GM19372 (cell line): ENCODE data around the gene WNT11.
"Not testable (repeated sequence)": the region's sequence is repeated elsewhere in the genome, so short reads cannot be mapped to it uniquely, and the experiment has no call there.

Experiments used
- ATAC-seq: cut with Tn5 transposase; IDR thresholded peaks from one replicate; pipeline ENCODE4 v1.9.1; 2021; ENCODE audit warnings: mild to moderate bottlenecking, low read depth, moderate library complexity; ENCODE audit not compliant: unreplicated experiment

Gene WNT11

DNA sequence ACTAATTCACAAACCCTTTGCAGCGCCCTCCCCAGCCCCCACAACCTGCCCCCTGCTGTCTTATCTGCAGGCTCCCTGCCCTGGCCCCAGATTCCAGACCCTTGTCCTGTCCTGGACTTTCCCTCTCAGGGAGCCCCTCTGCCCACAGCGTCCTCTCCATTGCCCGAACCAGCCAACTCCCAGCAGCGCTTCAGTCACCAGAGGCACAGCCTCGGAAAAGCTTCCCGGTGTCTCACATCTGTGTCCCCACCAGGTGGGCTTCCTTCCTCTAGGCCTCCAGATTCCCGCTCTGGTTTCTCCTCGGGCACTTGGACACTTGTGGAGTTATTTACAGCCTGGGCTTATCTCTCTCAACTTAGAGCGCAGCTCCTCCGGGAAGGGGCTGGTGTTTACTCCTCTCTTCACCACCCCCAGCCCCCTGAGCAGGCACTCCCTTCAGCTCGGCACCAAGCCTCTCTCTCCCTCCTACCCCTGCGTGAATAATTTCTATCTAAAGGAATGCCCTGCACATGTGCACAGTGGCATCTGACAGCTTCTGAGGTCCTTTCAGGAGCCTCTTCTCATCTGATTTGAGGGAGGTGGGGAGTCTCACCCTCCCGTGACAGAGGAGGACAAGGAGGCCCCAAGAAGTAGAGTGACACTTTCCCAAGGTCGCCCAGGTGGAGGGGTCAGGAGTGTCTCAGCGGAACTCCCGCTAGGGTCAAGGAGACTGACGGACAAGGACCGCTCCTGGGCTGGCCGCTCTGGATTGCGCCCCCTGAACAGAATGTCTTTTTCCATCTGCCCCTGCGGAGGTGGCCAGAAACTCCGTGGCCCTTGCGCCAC is 838 bp downstream of the WNT11 start:
- ATAC-seq = no peak

DNA sequence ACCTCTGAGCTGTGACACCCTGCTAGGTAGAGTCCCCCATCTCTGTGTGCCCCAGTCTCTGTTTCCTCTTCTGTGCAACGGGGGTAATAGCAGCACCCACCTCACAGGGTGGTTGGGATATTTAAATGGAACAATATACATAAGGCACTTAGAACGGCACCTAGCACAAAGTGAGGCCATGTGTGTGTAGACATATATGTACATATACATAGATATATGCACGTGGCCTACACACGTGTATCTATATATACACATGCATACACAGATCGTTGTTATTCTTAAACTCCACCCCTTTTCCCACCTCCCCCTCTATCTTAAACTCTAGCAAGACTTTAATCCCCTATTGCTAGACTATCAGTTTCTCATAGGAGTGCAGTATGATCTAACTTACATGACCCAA is 2.4 kb downstream of the WNT11 start:
- ATAC-seq = no peak

DNA sequence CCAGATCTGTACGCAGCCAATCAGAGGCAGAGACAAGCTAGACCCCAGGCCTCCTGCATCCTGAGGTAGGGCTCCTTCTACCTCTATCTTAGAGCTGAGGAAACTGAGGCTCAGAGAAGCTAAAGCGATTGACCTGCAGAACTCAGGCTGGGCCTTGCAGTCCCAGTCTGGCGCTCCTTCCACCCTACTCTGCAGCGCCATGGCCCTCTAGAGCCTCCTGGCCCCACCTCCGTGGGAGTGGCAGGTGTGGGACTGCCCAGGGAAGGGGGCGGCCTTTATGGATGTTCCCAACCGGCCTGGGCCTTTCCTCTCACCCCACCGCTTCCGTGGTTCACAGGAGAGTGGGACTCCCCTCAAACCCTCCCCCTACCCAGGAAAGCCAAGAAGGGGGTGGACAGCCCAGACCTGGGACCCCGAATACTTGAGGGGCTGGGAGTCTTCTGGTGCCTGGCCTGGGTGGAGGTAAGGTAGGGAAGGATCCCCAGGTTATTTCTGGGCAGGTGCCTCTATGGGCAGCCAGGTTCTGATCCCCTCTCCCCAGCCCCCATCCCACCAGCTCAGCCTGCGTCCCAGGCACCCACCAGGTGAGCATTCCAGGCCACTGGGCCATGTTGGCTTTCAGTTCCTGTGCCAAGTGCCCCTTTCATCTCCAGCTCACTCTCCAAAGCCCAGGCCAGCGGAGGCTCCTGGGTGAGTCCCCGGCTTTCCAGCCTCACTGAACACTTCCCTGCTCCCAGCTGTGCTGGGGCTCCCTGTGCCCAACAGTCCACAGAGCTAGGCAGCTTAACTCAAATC is 3.0 kb downstream of the WNT11 start:
- no peak for ATAC-seq

GRCh38 chr11:76201672-76202412 is 4.5 kb downstream of the WNT11 start:
- no peak for ATAC-seq

DNA sequence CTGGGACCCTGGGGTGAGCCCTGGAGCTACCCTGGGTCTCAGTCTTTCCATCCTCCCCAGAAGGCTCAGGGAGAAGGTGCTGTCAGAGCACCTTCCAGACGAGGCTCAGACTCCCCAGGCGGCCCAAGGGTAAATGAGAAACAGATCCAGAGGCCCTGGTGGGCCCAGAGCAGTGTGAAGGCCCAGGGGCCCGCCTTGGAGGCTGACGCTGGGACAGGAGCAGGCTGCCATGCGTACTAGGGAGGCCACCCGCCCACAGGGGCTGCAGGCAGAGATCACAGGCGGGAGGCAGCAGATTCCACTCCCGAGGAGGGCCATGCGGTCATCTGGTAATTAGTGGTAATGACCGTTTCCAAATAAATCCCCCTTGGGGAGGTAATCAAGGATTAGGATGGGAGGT is 5.2 kb downstream of the WNT11 start:
- ATAC-seq = no peak

GRCh38 chr11:76200006-76200940 is 6.0 kb downstream of the WNT11 start:
- ATAC-seq = no peak

GRCh38 chr11:76198691-76199090 is 7.6 kb downstream of the WNT11 start:
- not testable (repeated sequence) for ATAC-seq

DNA sequence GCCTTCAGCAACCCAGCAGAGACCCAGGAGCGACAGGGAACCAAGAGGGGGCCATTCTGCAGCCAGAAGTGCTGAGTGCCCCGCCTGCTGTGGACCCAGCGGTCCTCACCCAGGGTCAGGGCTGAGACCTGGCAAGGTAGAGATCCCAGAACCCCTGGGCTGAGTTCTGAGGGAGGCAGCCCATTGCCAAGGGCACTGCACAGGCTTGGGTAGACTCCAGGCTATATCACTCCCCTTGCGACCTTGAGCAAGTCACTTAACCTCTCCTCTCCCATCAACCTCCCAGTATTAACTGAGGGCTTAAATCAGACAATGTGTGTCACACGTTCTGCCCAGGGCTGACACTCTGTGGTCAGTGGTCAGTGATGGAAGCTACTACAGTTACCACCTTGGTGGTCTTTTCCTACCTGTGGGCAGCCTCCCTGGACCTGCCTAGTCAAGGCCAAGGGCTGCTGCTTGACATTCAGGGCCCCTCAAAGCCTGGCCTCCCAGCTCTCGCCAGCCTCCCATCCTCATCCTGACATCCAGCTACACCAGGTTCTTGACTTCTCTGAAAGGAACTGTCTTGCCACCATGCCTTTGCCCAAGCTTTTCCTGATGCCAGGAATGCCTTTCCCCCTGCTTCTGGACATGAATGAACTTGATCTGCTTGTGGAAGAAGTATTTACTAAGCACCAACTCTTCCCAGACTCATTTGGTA is 8.2 kb downstream of the WNT11 start:
- no peak for ATAC-seq

DNA sequence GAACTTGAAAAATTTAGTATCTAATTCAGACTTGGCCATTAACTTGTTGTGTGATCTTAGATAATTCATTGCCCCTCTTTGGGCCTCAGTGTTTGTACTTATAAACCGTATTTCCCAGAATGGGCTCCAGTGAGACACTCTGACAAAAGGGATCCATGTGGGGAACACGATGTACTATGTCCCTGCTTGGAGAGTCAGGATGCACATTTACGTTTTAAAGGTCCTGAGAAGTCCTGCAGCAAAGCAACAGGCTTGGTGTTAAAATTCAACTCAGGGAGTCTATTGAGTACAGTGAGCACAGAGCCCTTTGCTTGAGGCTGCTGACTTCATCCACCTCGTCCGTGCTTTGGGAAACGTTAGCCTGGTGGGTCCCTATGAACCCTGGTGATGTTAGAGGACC is 9.0 kb downstream of the WNT11 start:
- ATAC-seq = no peak

DNA sequence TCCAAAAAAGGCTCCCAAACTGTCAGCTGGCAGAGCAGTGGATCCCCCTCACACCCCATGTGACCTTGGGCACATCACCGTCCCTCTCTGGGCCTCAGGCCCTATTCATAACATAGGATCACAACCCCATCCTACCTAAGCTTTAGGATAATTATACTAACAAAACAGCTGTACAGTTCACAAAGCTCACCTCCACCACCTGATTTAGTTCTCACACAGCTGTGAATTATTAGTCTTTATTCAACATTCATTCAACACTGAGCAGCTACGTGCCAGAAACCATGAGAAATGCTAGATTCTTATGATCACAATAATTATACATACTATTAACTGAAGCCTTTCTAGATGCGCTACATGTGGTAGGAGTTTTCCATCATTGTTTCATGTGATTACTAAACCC is 9.5 kb downstream of the WNT11 start:
- ATAC-seq = no peak

- no peak for ATAC-seq
Observed at GRCh38 chr11:76194872-76195668, 11.2 kb downstream of the WNT11 start.

GRCh38 chr11:76193219-76193618 is 13.1 kb downstream of the WNT11 start:
- ATAC-seq = no peak

- ATAC-seq = no peak
Observed at GRCh38 chr11:76190376-76190775, 15.9 kb downstream of the WNT11 start.

- no peak for ATAC-seq
Observed at GRCh38 chr11:76189682-76190081, 16.6 kb downstream of the WNT11 start.

DNA sequence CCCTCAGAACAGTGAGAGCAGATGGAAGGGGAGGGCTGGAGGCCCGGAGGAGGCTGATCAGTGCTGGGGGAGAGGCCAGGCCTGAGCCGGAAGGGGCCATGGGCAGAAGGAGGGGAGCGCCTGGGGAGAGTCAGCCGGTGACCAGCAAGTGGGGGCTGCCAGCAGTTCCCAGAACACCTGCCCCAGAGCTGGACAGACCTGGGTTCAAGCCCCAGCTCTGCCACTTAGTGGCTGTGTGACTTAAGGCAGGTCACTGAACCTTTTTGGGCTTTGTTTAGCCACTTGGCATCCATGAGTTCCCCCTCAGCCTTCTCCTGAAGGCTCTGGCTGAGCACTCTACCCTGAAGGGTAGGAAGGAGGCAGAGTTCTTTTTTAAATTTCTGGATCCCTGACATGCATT is 17.4 kb downstream of the WNT11 start:
- no peak for ATAC-seq

GRCh38 chr11:76186776-76187279 is 19.5 kb downstream of the WNT11 start:
- ATAC-seq = no peak

DNA sequence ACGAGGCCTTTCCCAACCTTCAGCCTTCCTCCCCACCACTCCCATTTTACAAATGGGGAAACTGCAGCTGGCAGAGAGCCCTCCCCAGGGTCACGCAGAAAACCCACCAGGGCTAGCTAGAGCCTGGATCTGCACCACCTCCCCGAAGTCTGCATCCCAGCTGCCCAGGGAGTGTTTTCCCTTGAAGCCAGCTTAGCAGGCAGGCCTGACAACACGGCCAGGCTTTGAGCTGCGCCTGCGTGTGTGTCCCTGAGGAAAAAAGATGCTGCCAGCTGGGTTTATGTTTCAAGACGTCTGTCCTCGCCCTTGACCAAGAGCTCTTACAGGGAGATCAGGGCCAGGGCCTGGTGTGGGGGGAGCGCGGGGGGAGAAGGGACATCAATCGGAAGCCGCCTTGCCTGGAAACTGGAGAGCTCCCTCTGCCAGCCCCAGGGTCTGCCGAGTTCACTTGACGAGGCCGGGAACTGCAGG is 20.3 kb downstream of the WNT11 start:
- ATAC-seq = no peak

DNA sequence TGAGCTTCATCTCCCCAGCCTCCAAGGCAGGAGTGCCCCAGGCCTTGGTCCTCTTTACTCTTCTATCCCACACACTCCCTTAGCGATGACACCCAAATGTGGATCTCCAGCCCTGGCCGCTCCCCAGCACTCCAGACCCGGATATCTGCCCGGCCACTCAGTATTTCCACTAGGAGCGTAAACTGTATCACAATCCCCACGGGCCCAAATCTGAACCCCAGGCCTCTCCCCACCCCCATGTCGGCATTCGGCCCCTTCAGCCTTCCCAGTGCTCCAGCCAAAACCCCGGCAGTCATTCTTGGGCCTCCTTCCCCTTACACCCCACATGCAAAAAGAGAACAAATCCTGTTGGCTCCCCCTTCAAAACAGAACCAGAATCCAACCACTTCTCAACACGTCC is 20.8 kb downstream of the WNT11 start:
- ATAC-seq = no peak
